ENCODE results near the gene UGT2B17. TPM values are rescaled to one million over a fixed set of nuclear protein-coding genes. Genes with fewer than 3 reads are reported as not detected.
"Not testable (repeated sequence)": the region's sequence is repeated elsewhere in the genome, so short reads cannot be mapped to it uniquely, and the experiment has no call there.

The UGT2B17 gene
- total RNA-seq, 4 donors from 2014 or later = not detected

- WGBS, 2 donors = 100% methylated on average over 3 of the region's 3 CpGs; no CpG with 5 or more reads in 1 of the 2 donors
- intact Hi-C loops (cut with DNase I; ENCODE audit: low total_unique reads) = no loop called here
- TF ChIP-seq CTCF (IDR thresholded peaks at IDR 0.05) (no peak), POLR2A (IDR thresholded peaks at IDR 0.05) (no peak)
- DNase-seq (ENCODE audit: low spot score in 2 of 2) = no peak
- H3K4me3 ChIP-seq (ENCODE audit: low read depth, poor library complexity, severe bottlenecking) = no peak overlapping the region
Measured at GRCh38 chr4:68536375-68536774, 39.7 kb downstream of the UGT2B17 start.

DNA sequence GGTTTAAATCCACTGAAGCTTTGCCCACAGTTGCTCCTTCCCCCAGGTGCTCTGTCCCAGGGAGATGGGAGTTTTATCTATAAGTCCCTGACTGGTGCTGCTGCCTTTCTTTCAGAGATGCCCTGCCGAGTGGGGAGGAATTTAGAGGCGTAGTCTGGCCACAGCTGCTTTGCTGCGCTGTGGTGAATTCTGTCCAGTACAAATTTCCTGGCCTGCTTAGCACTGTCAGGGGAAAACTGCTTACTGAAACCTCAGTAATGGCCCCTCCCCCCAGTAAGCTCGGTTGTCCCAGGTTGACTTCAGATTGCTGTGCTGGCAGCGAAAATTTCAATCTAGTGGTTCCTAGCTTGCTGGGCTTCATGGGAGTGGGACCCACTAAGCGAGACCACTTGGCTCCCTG lies 40.1 kb downstream of the UGT2B17 start:
- TF ChIP-seq POLR2A (IDR thresholded peaks at IDR 0.05) (no peak), CTCF (IDR thresholded peaks at IDR 0.05) (no peak)
- WGBS, 2 donors = 74% methylated on average over 6 of the region's 6 CpGs; no CpG with 5 or more reads in 1 of the 2 donors
- intact Hi-C loops (cut with DNase I; ENCODE audit: low total_unique reads) = no loop called here
- no peak overlapping the region for H3K4me3 ChIP-seq (ENCODE audit: low read depth, poor library complexity, severe bottlenecking)
- no peak for DNase-seq (ENCODE audit: low spot score in 2 of 2)

- H3K4me3 ChIP-seq (ENCODE audit: low read depth, poor library complexity, severe bottlenecking); DNase-seq (ENCODE audit: low spot score in 2 of 2); intact Hi-C loops (cut with DNase I; ENCODE audit: low total_unique reads): not testable (repeated sequence)
- 20% methylated on average over 1 of the region's 1 CpG; no CpG with 5 or more reads in 1 of the 2 donors for WGBS, 2 donors
Measured at GRCh38 chr4:68522232-68522631, 53.9 kb downstream of the UGT2B17 start.

DNA sequence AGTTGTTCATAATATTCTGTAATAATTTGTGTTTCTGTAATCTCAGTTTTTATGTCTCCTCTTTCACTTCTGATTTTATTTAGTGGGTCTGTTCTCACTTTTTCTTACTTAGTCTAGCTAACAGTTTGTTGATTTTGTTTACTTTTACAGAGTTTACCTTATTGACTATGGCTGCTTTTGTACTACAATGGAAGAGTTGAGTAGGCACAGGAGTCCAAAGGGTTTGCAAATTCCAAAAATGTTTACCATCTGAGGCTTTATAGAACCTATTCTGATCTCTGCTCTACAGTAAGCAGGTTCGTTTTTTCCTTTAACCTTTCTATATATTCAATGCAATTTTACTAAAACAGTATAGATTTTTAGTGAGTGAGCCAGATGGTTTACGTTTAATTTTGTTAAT lies 55.1 kb downstream of the UGT2B17 start:
- H3K4me3 ChIP-seq (ENCODE audit: low read depth, poor library complexity, severe bottlenecking) = no peak overlapping the region
- WGBS, 2 donors = 63% methylated on average over 2 of the region's 2 CpGs; no CpG with 5 or more reads in 1 of the 2 donors
- DNase-seq (ENCODE audit: low spot score in 2 of 2) = no peak
- intact Hi-C loops (cut with DNase I; ENCODE audit: low total_unique reads) = no loop called here
- TF ChIP-seq POLR2A (IDR thresholded peaks at IDR 0.05) = no peak
- no peak for TF ChIP-seq CTCF (IDR thresholded peaks at IDR 0.05)

DNA sequence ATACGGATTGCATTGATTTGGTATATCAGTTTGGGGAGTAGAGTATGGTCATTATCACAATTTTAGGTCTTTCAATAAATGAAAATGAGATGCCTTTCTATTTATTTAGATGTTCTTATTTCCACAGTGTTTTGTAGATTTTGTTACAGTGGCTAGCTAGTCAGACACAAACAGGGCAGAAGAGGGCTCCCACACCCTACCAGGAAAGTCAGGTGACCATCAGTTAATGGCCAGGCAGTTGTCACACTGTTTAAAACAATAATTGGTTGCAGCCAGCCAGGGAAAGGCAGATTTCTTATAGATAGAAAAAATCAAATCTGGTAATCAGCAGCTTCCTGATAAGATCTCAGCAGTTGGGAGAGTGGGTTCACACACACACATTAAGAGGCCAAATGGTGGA lies 57.2 kb downstream of the UGT2B17 start:
- DNase-seq (ENCODE audit: low spot score in 2 of 2) = no peak
- WGBS, 2 donors = 67% methylated on average over 1 of the region's 1 CpG; no CpG with 5 or more reads in 1 of the 2 donors
- TF ChIP-seq POLR2A (IDR thresholded peaks at IDR 0.05) = no peak
- no peak for TF ChIP-seq CTCF (IDR thresholded peaks at IDR 0.05)
- intact Hi-C loops (cut with DNase I; ENCODE audit: low total_unique reads) = no loop called here
- no peak overlapping the region for H3K4me3 ChIP-seq (ENCODE audit: low read depth, poor library complexity, severe bottlenecking)

GRCh38 chr4:68505452-68505851 lies 70.7 kb downstream of the UGT2B17 start:
- H3K4me3 ChIP-seq (ENCODE audit: low read depth, poor library complexity, severe bottlenecking); DNase-seq (ENCODE audit: low spot score in 2 of 2); intact Hi-C loops (cut with DNase I; ENCODE audit: low total_unique reads): not testable (repeated sequence)
- 85 to 92% methylated on average over 1 of the region's 1 CpG for WGBS, 2 donors

DNA sequence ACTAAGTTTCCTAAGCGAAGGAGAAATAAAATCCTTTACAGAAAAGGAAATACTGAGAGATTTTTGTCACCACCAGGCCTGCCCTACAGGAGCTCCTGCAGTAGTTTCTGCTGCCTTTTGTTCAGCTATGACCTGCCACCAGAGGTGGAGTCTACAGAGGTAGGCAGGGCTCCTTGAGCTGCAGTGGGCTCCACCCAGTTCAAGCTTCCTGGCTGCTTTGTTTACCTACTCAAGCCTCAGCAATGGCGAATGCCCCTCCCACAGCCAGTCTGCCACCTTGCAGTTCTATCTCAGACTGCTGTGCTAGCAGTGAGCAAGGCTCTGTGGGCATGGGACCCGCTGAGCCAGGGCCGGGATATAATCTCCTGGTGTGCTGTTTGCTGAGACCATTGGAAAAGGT lies 71.3 kb downstream of the UGT2B17 start:
- DNase-seq (ENCODE audit: low spot score in 2 of 2); intact Hi-C loops (cut with DNase I; ENCODE audit: low total_unique reads); H3K4me3 ChIP-seq (ENCODE audit: low read depth, poor library complexity, severe bottlenecking): not testable (repeated sequence)
- WGBS, 2 donors = 88 to 93% methylated on average over 4 of the region's 4 CpGs

- DNase-seq (ENCODE audit: low spot score in 2 of 2); intact Hi-C loops (cut with DNase I; ENCODE audit: low total_unique reads); H3K4me3 ChIP-seq (ENCODE audit: low read depth, poor library complexity, severe bottlenecking): not testable (repeated sequence)
- WGBS, 2 donors = 89 to 93% methylated on average over 4 of the region's 4 CpGs
Measured at GRCh38 chr4:68503462-68503861, 72.7 kb downstream of the UGT2B17 start.
